ENCODE measurements around the gene SOX30.
"Not testable (repeated sequence)": the region's sequence is repeated elsewhere in the genome, so short reads cannot be mapped to it uniquely, and the experiment has no call there.

Gene SOX30

GRCh38 chr5:157681048-157681447 is 28.8 kb upstream of the SOX30 start:
- no peaks in the 10 kb centered on the region for H3K4me1 ChIP-seq
- no peak for TF ChIP-seq Cebpa-rat (IDR thresholded peaks at IDR 0.05)

GRCh38 chr5:157680239-157680638 is 28.0 kb upstream of the SOX30 start:
- Histone ChIP-seq H3K9ac (no peak overlapping the region), H3K27me3 (no peaks in the 10 kb centered on the region), H3K27ac (no peak overlapping the region), H3K36me3 (no peaks in the 10 kb centered on the region), H3K9me3 (replicated peaks in 1 of 11) (peaks cover 0 to 15% (median 0%) of the 10 kb centered on the region in 11 experiments; a peak in 5 of 22 replicates), H3K4me2 (no peak overlapping the region), H4K20me1 (no peaks in the 10 kb centered on the region), H3K4me3 (no peak overlapping the region), H3K4me1 (no peaks in the 10 kb centered on the region)
- no peak for TF ChIP-seq Cebpa-rat (IDR thresholded peaks at IDR 0.05)

More at GRCh38 chr5:157681048-157681447, 28.8 kb upstream of the SOX30 start:
- H3K9ac ChIP-seq, result no peak overlapping the region
- H3K9me3 ChIP-seq (replicated peaks in 1 of 11), result peaks cover 0 to 15% (median 0%) of the 10 kb centered on the region in 11 experiments; a peak in 5 of 22 replicates
- no peaks in the 10 kb centered on the region for H3K27me3 ChIP-seq
- no peaks in the 10 kb centered on the region for H3K36me3 ChIP-seq
- no peak overlapping the region for H3K4me2 ChIP-seq
- no peaks in the 10 kb centered on the region for H4K20me1 ChIP-seq
- no peak overlapping the region for H3K4me3 ChIP-seq
- no peak overlapping the region for H3K27ac ChIP-seq

GRCh38 chr5:157679801-157680200 is 27.6 kb upstream of the SOX30 start:
- Histone ChIP-seq H3K36me3 (no peaks in the 10 kb centered on the region), H3K4me1 (no peaks in the 10 kb centered on the region), H3K9ac (no peak overlapping the region), H3K4me2 (no peak overlapping the region), H3K4me3 (no peak overlapping the region), H3K9me3 (replicated peaks in 1 of 11) (peaks cover 0 to 15% (median 0%) of the 10 kb centered on the region in 11 experiments; a peak in 5 of 22 replicates), H3K27ac (no peak overlapping the region), H3K27me3 (no peaks in the 10 kb centered on the region), H4K20me1 (no peaks in the 10 kb centered on the region)
- TF ChIP-seq Cebpa-rat (IDR thresholded peaks at IDR 0.05), result no peak

GRCh38 chr5:157677931-157678330 is 25.7 kb upstream of the SOX30 start:
- H4K20me1 ChIP-seq, result no peaks in the 10 kb centered on the region
- H3K4me2 ChIP-seq, result no peak overlapping the region
- H3K27me3 ChIP-seq, result no peaks in the 10 kb centered on the region
- no peaks in the 10 kb centered on the region for H3K36me3 ChIP-seq
- peaks cover 0 to 17% (median 3%) of the 10 kb centered on the region in 11 experiments; a peak in 8 of 22 replicates for H3K9me3 ChIP-seq (replicated peaks in 1 of 11)
- no peaks in the 10 kb centered on the region for H3K4me1 ChIP-seq
- H3K27ac ChIP-seq, result no peak overlapping the region
- H3K9ac ChIP-seq, result no peak overlapping the region
- TF ChIP-seq Cebpa-rat (IDR thresholded peaks at IDR 0.05), result no peak
- H3K4me3 ChIP-seq, result no peak overlapping the region

GRCh38 chr5:157674351-157674750 is 22.1 kb upstream of the SOX30 start:
- not testable (repeated sequence) for H3K36me3 ChIP-seq, H3K4me3 ChIP-seq, H3K9ac ChIP-seq, H3K27ac ChIP-seq, H3K4me2 ChIP-seq, H4K20me1 ChIP-seq
- Histone ChIP-seq H3K4me1 (peaks cover 0 to 17% (median 7%) of the 10 kb centered on the region in 10 experiments; a peak in 8 of 20 replicates), H3K27me3 (peaks cover 0 to 24% (median 19%) of the 10 kb centered on the region in 11 experiments; a peak in 18 of 22 replicates), H3K9me3 (replicated peaks in 1 of 11) (peaks cover 12 to 32% (median 29%) of the 10 kb centered on the region in 11 experiments)

- peaks cover 12 to 32% (median 27%) of the 10 kb centered on the region in 11 experiments for H3K9me3 ChIP-seq (replicated peaks in 1 of 11)
- H3K36me3 ChIP-seq, result peaks cover 0 to 6% (median 0%) of the 10 kb centered on the region in 11 experiments; a peak in 2 of 22 replicates
- TF ChIP-seq Cebpa-rat (IDR thresholded peaks at IDR 0.05), result no peak
- H3K4me1 ChIP-seq, result peaks cover 0 to 17% (median 7%) of the 10 kb centered on the region in 10 experiments; a peak in 8 of 20 replicates
- H3K4me3 ChIP-seq, result no peak overlapping the region
- no peak overlapping the region for H3K9ac ChIP-seq
- no peaks in the 10 kb centered on the region for H4K20me1 ChIP-seq
- peaks cover 0 to 24% (median 19%) of the 10 kb centered on the region in 11 experiments; a peak in 18 of 22 replicates for H3K27me3 ChIP-seq
- H3K27ac ChIP-seq, result no peak overlapping the region
- H3K4me2 ChIP-seq, result no peak overlapping the region
These were observed 20.7 kb upstream of the SOX30 start for GRCh38 chr5:157672976-157673375.

- peak overlapping the region; percentile 34 to 83 (median 56); a peak in 14 of 22 replicates for H3K4me2 ChIP-seq
- TF ChIP-seq Cebpa-rat (IDR thresholded peaks at IDR 0.05), result no peak
- peaks cover 0 to 24% (median 19%) of the 10 kb centered on the region in 11 experiments; a peak in 18 of 22 replicates for H3K27me3 ChIP-seq
- peaks cover 0 to 17% (median 7%) of the 10 kb centered on the region in 10 experiments; a peak in 8 of 20 replicates for H3K4me1 ChIP-seq
- H3K9ac ChIP-seq, result no peak overlapping the region
- peaks cover 12 to 32% (median 27%) of the 10 kb centered on the region in 11 experiments for H3K9me3 ChIP-seq (replicated peaks in 1 of 11)
- H3K4me3 ChIP-seq, result peak overlapping the region; percentile 0 to 60 (median 48); a peak in 14 of 20 replicates
- H3K27ac ChIP-seq, result peak overlapping the region in 2 of 11 experiments; percentile 62 to 81; a peak in 2 of 22 replicates
- H3K36me3 ChIP-seq, result peaks cover 0 to 6% (median 0%) of the 10 kb centered on the region in 11 experiments; a peak in 2 of 22 replicates
- no peaks in the 10 kb centered on the region for H4K20me1 ChIP-seq
These were observed 19.5 kb upstream of the SOX30 start for GRCh38 chr5:157671592-157672330.

- Histone ChIP-seq H3K4me1 (peaks cover 0 to 21% (median 8%) of the 10 kb centered on the region in 10 experiments; a peak in 11 of 20 replicates), H4K20me1 (no peaks in the 10 kb centered on the region), H3K27ac (peak within 1 kb of the TSS in 7 of 11 experiments; percentile 15 to 81 (median 59); a peak in 13 of 22 replicates), H3K9ac (peak within 1 kb of the TSS in 6 of 11 experiments; percentile 6 to 68 (median 54); a peak in 9 of 22 replicates), H3K4me2 (peak within 1 kb of the TSS; percentile 34 to 83 (median 56)), H3K4me3 (peak within 1 kb of the TSS; percentile 0 to 60 (median 48); a peak in 19 of 20 replicates), H3K9me3 (replicated peaks in 1 of 11) (peaks cover 12 to 32% (median 27%) of the 10 kb centered on the region in 11 experiments), H3K27me3 (peaks cover 0 to 24% (median 19%) of the 10 kb centered on the region in 11 experiments; a peak in 18 of 22 replicates), H3K36me3 (peaks cover 0 to 6% (median 0%) of the 10 kb centered on the region in 11 experiments; a peak in 2 of 22 replicates)
- TF ChIP-seq Cebpa-rat (IDR thresholded peaks at IDR 0.05), result no peak
These were observed 18.7 kb upstream of the SOX30 start, which contains the start of gene C5orf52 for GRCh38 chr5:157670662-157671591. Gene C5orf52 (plus strand): TSS chr5:157671533. CDS start chr5:157671615, 82 bp downstream.
